WTC11 (cell line): Measurements from ENCODE around the gene FOXP1. TPM values are rescaled to one million over a fixed set of nuclear protein-coding genes. Genes with fewer than 3 reads are reported as not detected.

Experiments
- ATAC-seq: fragments of 200-7000 bp; cut with Tn5 transposase; 2 replicates; pipeline ENCODE4 v1.10.0; 2021; ENCODE audit warnings: mild to moderate bottlenecking, moderate library complexity
- CTCF ChIA-PET: fragments of 300-600 bp; sonication (Branson Sonifier 250); formaldehyde crosslinking; loops from one replicate; lab custom pipeline; 2021; ENCODE audit warnings: antibody characterized with exemption; lab: Charles Lee
- POLR2A ChIA-PET: fragments of 350-600 bp; sonication (Branson Sonifier 250); formaldehyde crosslinking; loops from one replicate; lab custom pipeline; 2021; ENCODE audit warnings: antibody characterized with exemption; lab: Charles Lee
- DNase-seq: peaks from one replicate; pipeline ENCODE4 v3.0.0; 2021; ENCODE audit warnings: low spot score
- H3K27ac Mint-ChIP-seq: 2 replicates; pipeline ENCODE4 v1.8.0; 2021; ENCODE audit warnings: mixed read lengths
- H3K27me3 Mint-ChIP-seq: 2 replicates; pipeline ENCODE4 v1.8.0; 2021; ENCODE audit warnings: low read depth, mild to moderate bottlenecking, moderate library complexity, mixed read lengths
- H3K36me3 Mint-ChIP-seq: 2 replicates; pipeline ENCODE4 v1.8.0; 2021; ENCODE audit warnings: mixed read lengths
- H3K4me1 Mint-ChIP-seq: 2 replicates; pipeline ENCODE4 v1.8.0; 2022; ENCODE audit warnings: mixed read lengths
- H3K4me3 Mint-ChIP-seq: 2 replicates; pipeline ENCODE4 v1.8.0; 2021; ENCODE audit warnings: mild to moderate bottlenecking, moderate library complexity, mixed read lengths
- H3K9me3 Mint-ChIP-seq: 2 replicates; pipeline ENCODE4 v1.8.0; 2021; ENCODE audit warnings: mixed read lengths
- ATF3 ChIP-seq: sonication (generic); formaldehyde crosslinking; conservative IDR thresholded peaks from 2 replicates; pipeline ENCODE4 v1.8.1; 2022; ENCODE audit warnings: mild to moderate bottlenecking, missing genetic modification reagents
- CBFB ChIP-seq: sonication (generic); formaldehyde crosslinking; IDR thresholded peaks from 2 replicates; pipeline ENCODE4 v1.8.1; 2022; ENCODE audit warnings: mild to moderate bottlenecking, low read depth, missing genetic modification reagents
- CDX4 ChIP-seq: fragments of 250-450 bp; sonication (Bioruptor Pico); IDR thresholded peaks from 2 replicates; pipeline ENCODE4 v1.9.0; 2021; ENCODE audit warnings: moderate library complexity, mild to moderate bottlenecking, inconsistent platforms, borderline replicate concordance
- E2F1 ChIP-seq: sonication (generic); formaldehyde crosslinking; IDR thresholded peaks from 2 replicates; pipeline ENCODE4 v1.8.0; 2022; ENCODE audit warnings: mild to moderate bottlenecking, missing genetic modification reagents
- E2F5 ChIP-seq: sonication (generic); formaldehyde crosslinking; IDR thresholded peaks from 2 replicates; pipeline ENCODE4 v1.8.1; 2022; ENCODE audit warnings: mild to moderate bottlenecking, moderate library complexity, missing genetic modification reagents
- FOXJ3 ChIP-seq: sonication (generic); formaldehyde crosslinking; IDR thresholded peaks from 2 replicates; pipeline ENCODE4 v1.9.0; 2021; ENCODE audit warnings: missing genetic modification reagents, mild to moderate bottlenecking, borderline replicate concordance
- FOXK1 ChIP-seq: sonication (generic); formaldehyde crosslinking; IDR thresholded peaks from 2 replicates; pipeline ENCODE4 v1.8.0; 2022; ENCODE audit warnings: mild to moderate bottlenecking, moderate library complexity, missing genetic modification reagents
- JAZF1 ChIP-seq: fragments of 250-450 bp; sonication (Bioruptor Pico); IDR thresholded peaks from 2 replicates; pipeline ENCODE4 v1.9.0; 2021; ENCODE audit warnings: moderate library complexity, mild to moderate bottlenecking, inconsistent platforms
- KAT7 ChIP-seq: sonication (generic); formaldehyde crosslinking; IDR thresholded peaks from 2 replicates; pipeline ENCODE4 v1.8.1; 2023; ENCODE audit warnings: missing genetic modification reagents, mild to moderate bottlenecking, borderline replicate concordance
- MLX ChIP-seq: sonication (generic); formaldehyde crosslinking; IDR thresholded peaks from 2 replicates; pipeline ENCODE4 v1.8.1; 2023; ENCODE audit warnings: mild to moderate bottlenecking, missing genetic modification reagents, moderate library complexity
- NFYB ChIP-seq: sonication (generic); formaldehyde crosslinking; conservative IDR thresholded peaks from 2 replicates; pipeline ENCODE4 v1.8.0; 2022; ENCODE audit warnings: low read depth, missing genetic modification reagents
- NR1H2 ChIP-seq: sonication (generic); formaldehyde crosslinking; IDR thresholded peaks from 2 replicates; pipeline ENCODE4 v1.9.0; 2021; ENCODE audit warnings: mild to moderate bottlenecking, moderate library complexity, missing genetic modification reagents
- PRRX2 ChIP-seq: fragments of 250-450 bp; sonication (Bioruptor Pico); IDR thresholded peaks from 2 replicates; pipeline ENCODE4 v1.8.0; 2021; ENCODE audit warnings: mild to moderate bottlenecking
- SMAD3 ChIP-seq: sonication (generic); formaldehyde crosslinking; IDR thresholded peaks from 2 replicates; pipeline ENCODE4 v1.8.0; 2022; ENCODE audit warnings: missing genetic modification reagents, mild to moderate bottlenecking, borderline replicate concordance
- SMAD4 ChIP-seq: sonication (generic); formaldehyde crosslinking; IDR thresholded peaks from 2 replicates; pipeline ENCODE4 v1.8.0; 2022; ENCODE audit warnings: mild to moderate bottlenecking, missing genetic modification reagents
- SOX15 ChIP-seq: fragments of 250-450 bp; sonication (Bioruptor Pico); IDR thresholded peaks from 2 replicates; pipeline ENCODE4 v1.9.0; 2021; ENCODE audit warnings: mild to moderate bottlenecking
- SP1 ChIP-seq: sonication (generic); formaldehyde crosslinking; conservative IDR thresholded peaks from 2 replicates; pipeline ENCODE4 v1.8.1; 2022; ENCODE audit warnings: missing genetic modification reagents
- TCF7 ChIP-seq: sonication (generic); formaldehyde crosslinking; IDR thresholded peaks from 2 replicates; pipeline ENCODE4 v1.8.0; 2022; ENCODE audit warnings: mild to moderate bottlenecking, low read depth, missing genetic modification reagents, moderate library complexity
- USF2 ChIP-seq: sonication (generic); formaldehyde crosslinking; IDR thresholded peaks from 2 replicates; pipeline ENCODE4 v1.8.1; 2023; ENCODE audit warnings: mild to moderate bottlenecking, missing genetic modification reagents, moderate library complexity
- ZNF138 ChIP-seq: sonication (generic); formaldehyde crosslinking; conservative IDR thresholded peaks from 2 replicates; pipeline ENCODE4 v1.8.1; 2022; ENCODE audit warnings: mild to moderate bottlenecking, moderate library complexity, missing genetic modification reagents
- ZNF219 ChIP-seq: sonication (generic); formaldehyde crosslinking; IDR thresholded peaks from 2 replicates; pipeline ENCODE4 v1.8.0; 2023; ENCODE audit warnings: missing genetic modification reagents, mild to moderate bottlenecking, borderline replicate concordance
- ZNF281 ChIP-seq: sonication (generic); formaldehyde crosslinking; IDR thresholded peaks from 2 replicates; pipeline ENCODE4 v1.8.0; 2023; ENCODE audit warnings: mild to moderate bottlenecking, missing genetic modification reagents
- ZNF512 ChIP-seq: sonication (generic); formaldehyde crosslinking; IDR thresholded peaks from 2 replicates; pipeline ENCODE4 v1.8.1; 2022; ENCODE audit warnings: missing genetic modification reagents, borderline replicate concordance
- ZNF671 ChIP-seq: fragments of 250-450 bp; sonication (Bioruptor Pico); IDR thresholded peaks from 2 replicates; pipeline ENCODE4 v1.8.0; 2021; ENCODE audit warnings: mild to moderate bottlenecking
- ZSCAN18 ChIP-seq: fragments of 250-450 bp; sonication (Bioruptor Pico); IDR thresholded peaks from 2 replicates; pipeline ENCODE4 v2.1.2; 2022; ENCODE audit warnings: mild to moderate bottlenecking, moderate library complexity
- total RNA-seq: library from RNA; stranded (reverse); gene quantifications from 3 replicates; pipeline ENCODE4 v1.2.3, GENCODE V29; 2021

Gene FOXP1
- total RNA-seq, 1 experiment from 2014 or later: 25.8 TPM

GRCh38 chr3:71520161-71521020 is 63.1 kb downstream of the FOXP1 start:
- no peak for ATAC-seq
- no peak overlapping the region for H3K4me3 Mint-ChIP-seq
- CTCF ChIA-PET: no interaction called here
- DNase-seq: no peak
- POLR2A ChIA-PET: no interaction called here
- H3K9me3 Mint-ChIP-seq: no peaks in the 10 kb centered on the region
- no peaks in the 10 kb centered on the region for H3K36me3 Mint-ChIP-seq
- H3K4me1 Mint-ChIP-seq: peaks cover 37% of the 10 kb centered on the region
- no peaks in the 10 kb centered on the region for H3K27me3 Mint-ChIP-seq
- peak overlapping the region; percentile 51; the same call in 1 of the 2 replicates for H3K27ac Mint-ChIP-seq
- TF ChIP-seq KAT7 (CRISPR knock-in tag) (no peak), E2F1 (CRISPR knock-in tag) (no peak), E2F5 (CRISPR knock-in tag) (no peak), SOX15 (CRISPR knock-in tag) (no peak), ZNF671 (CRISPR knock-in tag) (no peak), SP1 (CRISPR knock-in tag) (no peak), ZNF512 (CRISPR knock-in tag) (no peak), JAZF1 (CRISPR knock-in tag) (no peak), CBFB (no peak), SMAD4 (CRISPR knock-in tag) (no peak), ZNF219 (no peak)

- no peaks in the 10 kb centered on the region for H3K9me3 Mint-ChIP-seq
- no peak for ATAC-seq
- ChIA-PET POLR2A (interaction anchor here (0.6 kb wide), 1 partner anchor 13 kb away, joined by 5 read pairs; no protein-coding TSS in a partner anchor), CTCF (interaction anchor here (1.6 kb wide), 1 partner anchor 163 kb away, joined by 4 read pairs; no protein-coding TSS in a partner anchor)
- H3K4me3 Mint-ChIP-seq: no peak overlapping the region
- no peak for DNase-seq
- H3K36me3 Mint-ChIP-seq: no peaks in the 10 kb centered on the region
- H3K27me3 Mint-ChIP-seq: no peaks in the 10 kb centered on the region
- H3K4me1 Mint-ChIP-seq: peaks cover 31% of the 10 kb centered on the region
- no peak overlapping the region for H3K27ac Mint-ChIP-seq
- no peak for TF ChIP-seq ZNF138 (CRISPR knock-in tag)
- no peak for TF ChIP-seq CDX4 (CRISPR knock-in tag)
- no peak for TF ChIP-seq ATF3
- no peak for TF ChIP-seq SMAD3 (CRISPR knock-in tag)
- no peak for TF ChIP-seq FOXK1 (CRISPR knock-in tag)
- TF ChIP-seq NR1H2 (CRISPR knock-in tag): no peak
- no peak for TF ChIP-seq USF2 (CRISPR knock-in tag)
- no peak for TF ChIP-seq TCF7 (CRISPR knock-in tag)
- TF ChIP-seq PRRX2 (CRISPR knock-in tag): no peak
- TF ChIP-seq ZSCAN18 (CRISPR knock-in tag): no peak
- no peak for TF ChIP-seq ZNF281
- TF ChIP-seq MLX: no peak
- no peak for TF ChIP-seq NFYB (CRISPR knock-in tag)
- no peak for TF ChIP-seq FOXJ3 (CRISPR knock-in tag)
These were observed 65.4 kb downstream of the FOXP1 start for GRCh38 chr3:71518089-71518488.
